GM12878 (cell line): ENCODE data around the gene STXBP2. TPM values are rescaled to one million over a fixed set of nuclear protein-coding genes. Genes with fewer than 3 reads are reported as not detected.

ENCODE experiments used
- ATAC-seq: fragments of 200-7000 bp; cut with Tn5 transposase; 3 replicates; pipeline ENCODE4 v1.9.1; 2020; ENCODE audit warnings: mild to moderate bottlenecking, moderate library complexity
- BruUV-seq: library from RNA; stranded (reverse); fragments of 400-500 nt; replicated peaks from 2 replicates; lab custom pipeline; 2021; lab: Mats Ljungman, UMichigan
- CTCF ChIA-PET: fragments of 300-600 bp; sonication (Branson Sonifier 250); formaldehyde crosslinking; extraction: SDS; loops from one replicate; lab custom pipeline; 2021; ENCODE audit warnings: inconsistent platforms; lab: Yijun Ruan, JAX
- POLR2A ChIA-PET: fragments of 350-600 bp; formaldehyde crosslinking; extraction: SDS; loops from one replicate; lab custom pipeline; 2021; ENCODE audit warnings: inconsistent platforms; lab: Charles Lee
- RAD21 ChIA-PET: fragments of 300-600 bp; sonication (Branson Sonifier 250); formaldehyde crosslinking; loops from one replicate; lab custom pipeline; 2023; ENCODE audit warnings: antibody characterized with exemption; ENCODE audit not compliant: unreplicated experiment; lab: Charles Lee
- SMC1A ChIA-PET: fragments of 300-600 bp; sonication (Branson Sonifier 250); formaldehyde crosslinking; loops from one replicate; lab custom pipeline; 2023; ENCODE audit not compliant: unreplicated experiment, uncharacterized antibody; lab: Charles Lee
- DNase-seq: peaks from one replicate; pipeline ENCODE4 v3.0.0-alpha.2; 2011; ENCODE audit warnings: low read depth, low spot score
- FAIRE-seq: peaks from 3 replicates; lab custom pipeline; 2011; peaks lifted over from hg19 to GRCh38; lab: Jason Lieb, UNC
- H2AFZ ChIP-seq: 2 replicates; pipeline ENCODE4 v1.6.0; 2011; ENCODE audit warnings: low read depth, low read length, control low read depth; ENCODE audit not compliant: control insufficient read depth
- H3K27ac ChIP-seq: 2 replicates; pipeline ENCODE4 v1.5.1; 2011; ENCODE audit warnings: control low read depth; ENCODE audit not compliant: control insufficient read depth, insufficient read depth
- H3K27me3 ChIP-seq, 2 experiments: replicated peaks in 1 of 2; 2 replicates each; pipeline versions ENCODE4 v1.6.0 to v1.6.1; 2011; ENCODE audit warnings: low read length in 1 of 2; ENCODE audit not compliant: control insufficient read depth in 2 of 2, insufficient read depth in 2 of 2
- H3K36me3 ChIP-seq, 2 experiments: 2 replicates each; pipeline ENCODE4 v1.5.1; 2011; ENCODE audit warnings: low read length in 1 of 2; ENCODE audit not compliant: control insufficient read depth in 2 of 2, insufficient read depth in 2 of 2
- H3K4me1 ChIP-seq: 2 replicates; pipeline ENCODE4 v1.6.1; 2011; ENCODE audit warnings: mild to moderate bottlenecking, low read length, moderate library complexity, mixed read lengths; ENCODE audit not compliant: control insufficient read depth, insufficient read depth
- H3K4me2 ChIP-seq: 2 replicates; pipeline ENCODE4 v1.6.0; 2011; ENCODE audit warnings: control low read depth; ENCODE audit not compliant: control insufficient read depth, insufficient read depth
- H3K4me3 ChIP-seq: fragments of 200-600 bp; sonication (generic); 2 replicates; pipeline ENCODE4 v1.5.1; 2016
- H3K79me2 ChIP-seq: 2 replicates; pipeline ENCODE4 v1.6.0; 2011; ENCODE audit warnings: low read length; ENCODE audit not compliant: control insufficient read depth, insufficient read depth
- H3K9ac ChIP-seq: 2 replicates; pipeline ENCODE4 v1.8.0; 2011; ENCODE audit warnings: low read length, control low read depth, mixed read lengths; ENCODE audit not compliant: control insufficient read depth, insufficient read depth
- H3K9me3 ChIP-seq: replicated peaks from 3 replicates; pipeline ENCODE4 v1.5.1; 2011; ENCODE audit warnings: mild to moderate bottlenecking, low read length; ENCODE audit not compliant: control insufficient read depth, insufficient read depth
- H4K20me1 ChIP-seq: 2 replicates; pipeline ENCODE4 v1.6.0; 2011; ENCODE audit not compliant: control insufficient read depth, insufficient read depth
- EED ChIP-seq: sonication (generic); IDR thresholded peaks from 2 replicates; pipeline ENCODE4 v1.6.1; 2016; ENCODE audit warnings: antibody characterized with exemption, low read depth
- POLR2AphosphoS5 ChIP-seq: IDR thresholded peaks from 2 replicates; pipeline ENCODE4 v1.6.1; 2011; ENCODE audit warnings: mild to moderate bottlenecking, low read length, inconsistent platforms
- USF1 ChIP-seq: IDR thresholded peaks from 2 replicates; pipeline ENCODE4 v1.6.1; 2011; ENCODE audit warnings: borderline replicate concordance, low read depth, mild to moderate bottlenecking, moderate library complexity, mixed read lengths, low read length; ENCODE audit not compliant: insufficient read depth; ENCODE audit errors: extremely low read length
- ZNF217 ChIP-seq: fragments of 450-650 bp; IDR thresholded peaks from 2 replicates; pipeline ENCODE4 v1.6.1; 2017; ENCODE audit warnings: antibody characterized with exemption, mild to moderate bottlenecking
- ZNF274 ChIP-seq: IDR thresholded peaks from one replicate; pipeline ENCODE4 v1.8.0; 2011; ENCODE audit not compliant: insufficient read length, insufficient read depth
- WGBS: methylation state at CpG from one replicate; pipeline ENCODE4 v1.1.6; 2016; ENCODE audit warnings: low lambda C conversion rate; ENCODE audit not compliant: insufficient replicate concordance, insufficient coverage; ENCODE audit errors: missing lambda C conversion rate; 5-methylcytosine and 5-hydroxymethylcytosine counted together
- in situ Hi-C: fragments of 300-500 bp; cut with MboI; formaldehyde crosslinking; loops from 9 replicates; pipeline ENCODE4 v1.14.3; 2018; ENCODE audit warnings: mixed read lengths
- intact Hi-C: fragments of 100-400 bp; cut with micrococcal nuclease; formaldehyde crosslinking; loops from one replicate; pipeline ENCODE4 v1.14.2; 2022; ENCODE audit not compliant: unreplicated experiment
- polyA plus RNA-seq, 11 experiments: library from polyadenylated mRNA; depleted of rRNA in 4 of 11; unstranded in 6 of 11; stranded (reverse) in 5 of 11; fragments of >200 nt; fragmentation: Nextera tagmentation in 4 of 11; fragmentation: Illumina TruSeq in 1 of 11; extraction: Ambion mirVana in 4 of 11; extraction: Trizol in 1 of 11; gene quantifications; 1 replicate in 1 of 11; 2 replicates in 10 of 11; pipeline versions ENCODE4 v1.2.1 to v1.2.3, GENCODE V29; 2011 to 2016; ENCODE audit warnings: inconsistent platforms in 2 of 11, missing spikeins in 2 of 11, low read depth in 1 of 11
- total RNA-seq, 4 experiments: library from RNA; depleted of rRNA in 3 of 4; stranded (reverse); fragments of >200 nt in 3 of 4; fragmentation: Illumina TruSeq in 1 of 4; extraction: Trizol in 1 of 4; gene quantifications; 2 replicates each; pipeline versions ENCODE4 v1.2.1 to v1.2.3, GENCODE V29; 2013 to 2021

The STXBP2 gene
- total and polyA plus RNA-seq, 10 of the 15 experiments (the other 5 are each of a cell fraction or from before 2014, with no cell fraction given) = 2.6 to 111 (median 61.4) TPM

- no peak for TF ChIP-seq USF1
- TF ChIP-seq ZNF217 = no peak
- TF ChIP-seq EED = no peak
- TF ChIP-seq, all 136 proteins: peak for 5
These were observed 50.3 kb downstream of the STXBP2 start (continued) for GRCh38 chr19:7687177-7687576.

GRCh38 chr19:7689165-7689564 is 52.3 kb downstream of the STXBP2 start:
- Histone ChIP-seq H3K27ac (no peak overlapping the region), H3K4me3 (no peak overlapping the region), H3K27me3 (no peaks in the 10 kb centered on the region), H3K79me2 (peaks cover 35% of the 10 kb centered on the region), H3K9me3 (peaks cover 5% of the 10 kb centered on the region; the same call in 1 of the 3 replicates), H3K9ac (no peak overlapping the region), H2AFZ (no peak overlapping the region), H3K4me1 (peaks cover 17% of the 10 kb centered on the region), H3K4me2 (no peak overlapping the region), H3K36me3 (peaks cover 11 to 27% of the 10 kb centered on the region in 2 experiments; a peak in 3 of 4 replicates), H4K20me1 (peaks cover 2% of the 10 kb centered on the region; the same call in 1 of the 2 replicates)
- in situ Hi-C loops = no loop called here
- 84% methylated on average over 23 of the region's 23 CpGs for WGBS
- ChIA-PET CTCF (no interaction called here), SMC1A (no interaction called here), POLR2A (no interaction called here), RAD21 (no interaction called here)
- no TSS peak for BruUV-seq
- intact Hi-C loops = loop anchor here (10.0 kb wide), 1 partner anchor 216 kb away; the partner anchor contains the start of gene MAP2K7
- TF ChIP-seq ZNF274 = no peak
- peak; percentile 45; the same call in 1 of the 2 replicates for TF ChIP-seq POLR2AphosphoS5
- ATAC-seq (no peak), DNase-seq (no peak), FAIRE-seq (no peak)
